Activated CD4-positive, alpha-beta T cell treated with anti-CD3 and anti-CD28 coated beads, Interleukin-2, amount 50 U/mL, for 4 hours (primary cell): ENCODE results near the gene PHKA1.
"Not testable (repeated sequence)": the region's sequence is repeated elsewhere in the genome, so short reads cannot be mapped to it uniquely, and the experiment has no call there.

Source experiments
- DNase-seq, 2 experiments: peaks; one replicate each; pipeline ENCODE4 v3.0.0-alpha.2; 2020

The PHKA1 gene

GRCh38 chrX:72568406-72569092 is 145.6 kb downstream of the PHKA1 start:
- no peak for DNase-seq

GRCh38 chrX:72566448-72566847 is 147.7 kb downstream of the PHKA1 start:
- DNase-seq = no peak

- not testable (repeated sequence) for DNase-seq
These were observed 154.5 kb downstream of the PHKA1 start for GRCh38 chrX:72559655-72560054.

- no peak for DNase-seq
These were observed 159.5 kb downstream of the PHKA1 start for GRCh38 chrX:72554448-72555140.

- not testable (repeated sequence) for DNase-seq
These were observed 161.7 kb downstream of the PHKA1 start for GRCh38 chrX:72552443-72552842.

- DNase-seq = no peak
These were observed 168.1 kb downstream of the PHKA1 start for GRCh38 chrX:72545990-72546389.

GRCh38 chrX:72540318-72540717 is 173.8 kb downstream of the PHKA1 start:
- DNase-seq = no peak

- no peak for DNase-seq
These were observed 174.3 kb downstream of the PHKA1 start for GRCh38 chrX:72539822-72540221.

- DNase-seq = no peak
These were observed 177.6 kb downstream of the PHKA1 start for GRCh38 chrX:72536542-72536941.

GRCh38 chrX:72532366-72532765 is 181.7 kb downstream of the PHKA1 start:
- no peak for DNase-seq
